GM21515 (cell line): ENCODE measurements around the gene NFKBIL1.
"Not testable (repeated sequence)": the region's sequence is repeated elsewhere in the genome, so short reads cannot be mapped to it uniquely, and the experiment has no call there.

Experiments used
- ATAC-seq: cut with Tn5 transposase; IDR thresholded peaks from one replicate; pipeline ENCODE4 v1.9.1; 2021; ENCODE audit not compliant: unreplicated experiment

NFKBIL1 gene, protein sequence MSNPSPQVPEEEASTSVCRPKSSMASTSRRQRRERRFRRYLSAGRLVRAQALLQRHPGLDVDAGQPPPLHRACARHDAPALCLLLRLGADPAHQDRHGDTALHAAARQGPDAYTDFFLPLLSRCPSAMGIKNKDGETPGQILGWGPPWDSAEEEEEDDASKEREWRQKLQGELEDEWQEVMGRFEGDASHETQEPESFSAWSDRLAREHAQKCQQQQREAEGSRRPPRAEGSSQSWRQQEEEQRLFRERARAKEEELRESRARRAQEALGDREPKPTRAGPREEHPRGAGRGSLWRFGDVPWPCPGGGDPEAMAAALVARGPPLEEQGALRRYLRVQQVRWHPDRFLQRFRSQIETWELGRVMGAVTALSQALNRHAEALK

GRCh38 chr6:31546958-31547726 is at the start of gene NFKBIL1:
TSS of gene NFKBIL1 (plus strand) at chr6:31547608. CDS start at chr6:31547695, 87 bp downstream.
- ATAC-seq: peak; percentile 52

- no peak for ATAC-seq
Measured at GRCh38 chr6:31498748-31499147, 48.7 kb upstream of the NFKBIL1 start.

GRCh38 chr6:31499648-31500047 is 47.8 kb upstream of the NFKBIL1 start:
- not testable (repeated sequence) for ATAC-seq

- ATAC-seq: no peak
Measured at GRCh38 chr6:31502586-31502985, 44.8 kb upstream of the NFKBIL1 start.

GRCh38 chr6:31509036-31509435 is 38.4 kb upstream of the NFKBIL1 start:
- not testable (repeated sequence) for ATAC-seq

DNA sequence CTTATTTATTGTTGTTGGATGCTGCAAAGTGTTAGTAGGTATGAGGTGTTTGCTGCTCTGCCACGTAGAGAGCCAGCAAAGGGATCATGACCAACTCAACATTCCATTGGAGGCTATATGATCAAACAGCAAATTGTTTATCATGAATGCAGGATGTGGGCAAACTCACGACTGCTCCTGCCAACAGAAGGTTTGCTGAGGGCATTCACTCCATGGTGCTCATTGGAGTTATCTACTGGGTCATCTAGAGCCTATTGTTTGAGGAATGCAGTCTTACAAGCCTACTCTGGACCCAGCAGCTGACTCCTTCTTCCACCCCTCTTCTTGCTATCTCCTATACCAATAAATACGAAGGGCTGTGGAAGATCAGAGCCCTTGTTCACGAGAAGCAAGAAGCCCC is 37.4 kb upstream of the NFKBIL1 start:
- no peak for ATAC-seq

DNA sequence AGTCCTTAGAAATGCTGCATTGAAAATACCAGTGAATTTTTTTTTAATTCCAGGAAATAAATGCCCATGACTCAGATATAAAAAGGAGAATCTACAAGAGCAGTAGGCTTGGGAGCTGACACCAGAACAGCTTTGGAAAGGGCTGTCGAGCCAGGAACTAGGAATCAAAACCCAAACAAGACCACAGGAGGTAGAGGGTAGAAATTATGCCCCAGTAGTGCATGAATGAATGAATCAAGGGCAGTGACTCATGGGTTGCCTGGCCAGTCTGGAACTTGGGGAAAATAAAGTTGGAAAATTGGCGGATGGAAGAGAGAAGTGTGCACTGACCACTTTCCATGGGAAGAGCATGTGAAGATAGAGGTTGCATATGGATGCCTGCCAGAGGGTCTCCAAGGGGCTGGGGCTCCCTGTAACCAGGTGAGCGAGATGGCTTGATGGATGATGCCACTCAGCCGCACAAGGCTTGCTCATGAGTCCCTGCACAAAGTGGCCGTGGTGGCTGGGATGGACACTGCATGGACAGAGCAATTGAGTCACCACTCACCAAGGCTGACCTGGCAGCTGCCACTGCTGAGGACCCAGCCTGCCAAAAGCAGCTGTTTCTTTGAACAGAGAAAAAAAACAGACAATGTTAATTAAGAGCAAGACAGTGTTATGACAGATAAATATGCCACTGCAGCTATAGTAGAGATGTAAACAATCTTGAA is 33.8 kb upstream of the NFKBIL1 start:
- ATAC-seq: no peak

DNA sequence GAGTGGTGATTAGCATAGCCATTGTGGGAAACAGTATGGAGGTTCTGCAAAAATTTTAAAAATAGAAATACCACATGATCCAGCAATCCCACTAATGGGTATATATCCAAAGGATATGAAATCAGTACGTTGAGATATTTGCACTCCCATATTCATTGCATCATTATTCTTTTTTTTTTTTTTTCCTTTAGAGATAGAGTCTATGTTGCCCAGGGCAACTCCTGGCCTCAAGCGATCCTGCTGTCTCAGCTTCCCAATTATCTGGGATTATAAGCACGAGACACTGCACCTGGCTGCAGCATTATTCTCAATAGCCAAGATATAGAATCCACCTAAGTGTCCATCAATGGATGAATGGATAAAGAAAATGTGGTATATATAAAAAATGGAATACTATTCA is 25.6 kb upstream of the NFKBIL1 start:
- ATAC-seq: no peak

GRCh38 chr6:31525553-31525931 is 21.9 kb upstream of the NFKBIL1 start:
- no peak for ATAC-seq

DNA sequence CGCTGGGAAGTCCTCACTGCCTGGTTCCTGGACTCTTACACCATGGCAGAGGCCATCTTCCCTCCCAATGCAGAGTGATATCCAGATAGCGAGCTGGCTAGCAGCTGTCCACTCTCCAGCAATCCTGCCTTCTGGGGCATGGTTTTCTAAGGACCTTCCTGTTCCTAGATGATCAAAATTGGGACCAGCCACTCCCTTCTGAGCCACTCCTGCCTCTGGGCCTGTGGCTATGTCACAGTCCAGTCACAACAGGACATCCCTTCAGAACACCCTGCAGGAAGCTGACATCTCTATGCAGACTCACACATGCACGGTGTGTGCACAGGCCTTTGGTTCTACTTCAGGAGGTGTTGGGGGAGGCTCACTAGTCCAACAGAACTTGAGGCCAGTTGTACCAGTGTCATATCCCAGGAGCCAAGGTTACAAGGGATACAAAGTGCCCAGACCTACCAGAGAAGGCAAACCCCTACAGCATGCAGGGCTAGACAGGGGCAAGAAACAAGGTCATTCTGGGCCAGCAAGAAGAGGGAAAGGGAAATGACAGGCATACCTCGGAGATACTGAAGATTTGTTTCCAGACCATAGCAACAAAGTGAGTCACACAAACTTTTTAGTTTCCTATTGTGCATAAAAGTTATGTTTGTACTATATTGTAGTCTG is 21.3 kb upstream of the NFKBIL1 start:
- ATAC-seq: no peak

GRCh38 chr6:31528307-31528777 is 19.1 kb upstream of the NFKBIL1 start:
- ATAC-seq: no peak

DNA sequence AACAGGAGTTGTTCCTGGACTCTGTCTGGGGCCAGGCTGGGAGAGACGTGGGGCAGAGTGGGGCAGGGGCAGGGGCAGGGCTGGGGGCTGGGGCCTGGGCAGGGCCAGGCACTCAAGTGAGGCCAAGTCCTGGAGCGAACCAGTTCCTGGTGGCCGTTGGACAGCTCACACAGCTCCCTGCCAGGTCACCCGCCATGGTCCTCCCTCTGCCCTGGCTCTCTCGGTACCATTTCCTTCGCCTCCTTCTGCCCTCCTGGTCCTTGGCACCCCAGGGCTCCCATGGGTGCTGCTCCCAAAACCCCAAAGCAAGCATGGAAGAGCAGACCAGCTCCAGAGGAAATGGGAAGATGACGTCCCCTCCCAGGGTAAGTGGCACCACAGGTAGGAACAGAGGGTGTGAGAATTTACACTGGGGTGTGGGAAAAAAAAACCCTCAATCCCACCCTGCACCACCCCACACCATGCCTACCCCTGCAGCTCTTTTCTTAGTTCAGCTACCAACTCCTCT is 18.5 kb upstream of the NFKBIL1 start, which contains the start of gene MCCD1:
Gene MCCD1 (plus strand): TSS at position 142 of the 508 bp plus-strand sequence. CDS start 53 bp downstream, at position 195.
- ATAC-seq: no peak

- ATAC-seq: no peak
Measured at GRCh38 chr6:31529329-31530150, 17.9 kb upstream of the NFKBIL1 start.

GRCh38 chr6:31530659-31531058 is 16.7 kb upstream of the NFKBIL1 start:
- ATAC-seq: no peak

DNA sequence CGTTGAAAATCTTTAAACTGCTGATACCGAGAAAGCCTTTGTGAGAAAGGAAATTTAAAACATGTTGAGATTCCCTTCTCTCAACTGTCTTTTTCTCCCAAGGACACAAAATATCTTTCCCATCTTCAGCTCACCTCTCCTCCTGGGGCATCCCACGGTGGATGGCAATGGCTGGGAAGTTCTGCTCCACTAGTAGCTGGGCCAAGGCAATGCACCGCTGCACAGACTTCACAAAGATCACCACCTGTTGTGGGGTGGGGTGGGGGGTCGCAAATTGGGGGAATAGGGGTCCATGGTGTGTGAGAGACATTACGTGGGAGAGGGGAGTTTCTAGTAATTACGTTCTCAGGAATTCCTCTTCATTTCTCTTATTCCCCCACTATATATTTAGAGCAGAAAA is 16.2 kb upstream of the NFKBIL1 start:
- no peak for ATAC-seq

- no peak for ATAC-seq
Measured at GRCh38 chr6:31531771-31532643, 15.4 kb upstream of the NFKBIL1 start.

DNA sequence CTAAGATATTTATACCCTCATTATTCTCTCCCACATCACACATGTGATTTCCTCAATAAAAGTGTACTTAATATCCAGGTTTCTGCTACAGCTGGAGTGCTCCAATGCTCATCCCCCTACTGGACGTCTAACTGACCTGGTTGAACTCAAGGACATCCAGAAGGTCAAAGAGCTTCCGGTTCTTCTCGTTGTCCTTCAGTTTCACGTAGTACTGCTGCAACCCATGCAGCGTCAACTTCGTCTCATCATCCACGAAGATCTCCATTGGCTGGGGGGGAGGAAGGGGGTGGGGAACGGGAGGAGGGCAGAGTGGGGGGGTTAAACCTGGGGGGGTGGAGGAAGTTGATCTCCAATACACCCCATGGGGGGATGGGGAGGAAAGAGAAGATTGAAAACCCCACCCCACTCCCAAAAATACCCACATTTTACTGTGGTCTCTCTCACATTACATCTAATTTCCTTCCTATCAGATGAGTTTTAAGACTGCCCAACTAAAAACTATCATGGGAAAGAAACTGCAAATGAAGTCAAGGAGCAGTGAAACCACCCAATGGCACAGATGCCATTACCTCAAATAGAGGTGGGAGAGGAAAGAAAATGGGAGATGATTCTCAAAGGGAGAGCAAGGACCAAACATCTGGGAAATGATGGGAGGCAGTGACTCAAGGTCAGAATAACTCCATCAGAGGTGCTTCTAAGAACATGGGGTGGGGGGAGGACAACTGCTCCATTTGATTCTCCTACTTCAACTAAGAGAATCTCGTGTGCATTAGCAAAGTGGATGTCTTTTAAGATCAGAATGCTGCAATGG is 14.6 kb upstream of the NFKBIL1 start:
- no peak for ATAC-seq

- no peak for ATAC-seq
Measured at GRCh38 chr6:31533455-31533841, 14.0 kb upstream of the NFKBIL1 start.
